ENCODE measurements around the gene NDC80.

Gene NDC80

GRCh38 chr18:2559249-2559648, 12.1 kb upstream of the NDC80 start:
- no peak for DNase-seq

DNA sequence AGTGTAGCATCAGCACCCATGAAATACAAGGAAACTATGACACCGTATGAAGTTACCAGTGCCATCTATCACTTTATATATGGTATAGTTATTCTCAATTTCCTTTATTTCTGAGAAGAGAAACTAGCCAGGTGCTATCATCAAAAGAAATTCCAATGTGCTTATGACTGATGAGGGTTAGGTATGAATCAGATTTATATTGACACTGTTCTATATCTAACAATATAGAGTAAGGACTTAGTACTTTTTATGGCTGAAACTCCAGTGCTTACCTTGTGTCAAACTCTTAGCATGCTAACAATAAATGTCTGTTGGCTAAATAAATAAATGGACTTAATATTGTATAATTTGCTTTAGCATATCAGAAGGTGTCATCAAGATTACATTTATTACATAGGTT, 7.0 kb upstream of the NDC80 start:
- DNase-seq = no peak

DNA sequence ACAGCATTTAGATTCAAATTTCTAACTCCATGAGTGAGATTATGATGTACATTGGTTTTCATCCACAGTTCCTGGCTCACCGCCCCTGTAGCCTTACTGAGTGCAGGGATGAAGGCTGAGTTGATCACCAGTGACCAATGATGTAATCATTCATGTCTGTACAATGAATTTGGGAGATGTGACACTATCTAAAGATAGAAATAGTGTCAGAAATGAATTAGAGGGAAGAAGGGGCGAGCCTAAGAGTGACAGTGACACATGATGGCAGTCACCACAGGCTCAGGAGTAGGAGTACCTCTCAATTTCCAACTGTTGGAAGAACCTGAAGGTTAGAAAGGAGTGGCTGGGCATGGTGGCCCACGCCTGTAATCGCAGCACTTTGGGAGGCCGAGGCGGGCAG, 3.2 kb upstream of the NDC80 start:
- no peak for DNase-seq

DNA sequence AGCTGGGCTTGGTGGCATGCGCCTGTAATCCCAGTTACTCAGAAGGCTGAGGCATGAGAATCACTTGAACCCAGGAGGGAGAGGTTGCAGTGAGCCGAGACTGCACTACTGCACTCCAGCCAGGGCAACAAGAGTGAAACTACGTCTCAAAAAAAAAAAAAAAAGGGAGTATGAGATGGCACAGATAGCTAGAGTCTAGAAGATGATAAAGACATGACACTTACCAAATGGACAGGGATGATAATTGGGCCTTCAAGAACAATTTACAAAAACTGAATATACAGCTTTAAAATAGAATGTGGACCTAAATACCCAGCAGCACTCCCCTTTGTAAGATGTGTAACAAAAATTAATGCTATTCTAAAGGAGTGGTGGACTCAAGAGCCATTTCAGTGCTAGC, 2.8 kb upstream of the NDC80 start:
- DNase-seq = no peak

- DNase-seq = no peak
These were observed 1.8 kb upstream of the NDC80 start for GRCh38 chr18:2569338-2570207.

- peak; percentile 67 for DNase-seq
These were observed 571 bp upstream of the NDC80 start for GRCh38 chr18:2570772-2571199.

- DNase-seq = no peak
These were observed 813 bp downstream of the NDC80 start for GRCh38 chr18:2572171-2572569.

DNA sequence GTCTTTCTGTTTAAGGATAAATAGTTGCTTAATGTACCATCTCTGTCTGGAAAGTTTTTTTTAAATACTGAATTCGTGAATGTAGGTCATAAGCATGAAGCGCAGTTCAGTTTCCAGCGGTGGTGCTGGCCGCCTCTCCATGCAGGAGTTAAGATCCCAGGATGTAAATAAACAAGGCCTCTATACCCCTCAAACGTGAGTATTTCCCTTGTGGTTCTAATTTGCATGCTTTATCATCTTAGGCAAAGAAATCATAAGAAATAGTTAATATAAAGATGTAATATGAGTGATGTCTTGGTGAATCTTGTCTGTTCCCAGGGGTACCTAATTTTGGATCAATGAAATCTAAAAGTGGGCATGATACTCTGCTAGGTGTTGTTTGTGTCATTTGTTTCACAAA, 1.5 kb downstream of the NDC80 start:
- no peak for DNase-seq

- DNase-seq = no peak
These were observed 2.1 kb downstream of the NDC80 start for GRCh38 chr18:2573408-2573807.

- no peak for DNase-seq
These were observed 16.4 kb downstream of the NDC80 start for GRCh38 chr18:2587788-2588187.

DNA sequence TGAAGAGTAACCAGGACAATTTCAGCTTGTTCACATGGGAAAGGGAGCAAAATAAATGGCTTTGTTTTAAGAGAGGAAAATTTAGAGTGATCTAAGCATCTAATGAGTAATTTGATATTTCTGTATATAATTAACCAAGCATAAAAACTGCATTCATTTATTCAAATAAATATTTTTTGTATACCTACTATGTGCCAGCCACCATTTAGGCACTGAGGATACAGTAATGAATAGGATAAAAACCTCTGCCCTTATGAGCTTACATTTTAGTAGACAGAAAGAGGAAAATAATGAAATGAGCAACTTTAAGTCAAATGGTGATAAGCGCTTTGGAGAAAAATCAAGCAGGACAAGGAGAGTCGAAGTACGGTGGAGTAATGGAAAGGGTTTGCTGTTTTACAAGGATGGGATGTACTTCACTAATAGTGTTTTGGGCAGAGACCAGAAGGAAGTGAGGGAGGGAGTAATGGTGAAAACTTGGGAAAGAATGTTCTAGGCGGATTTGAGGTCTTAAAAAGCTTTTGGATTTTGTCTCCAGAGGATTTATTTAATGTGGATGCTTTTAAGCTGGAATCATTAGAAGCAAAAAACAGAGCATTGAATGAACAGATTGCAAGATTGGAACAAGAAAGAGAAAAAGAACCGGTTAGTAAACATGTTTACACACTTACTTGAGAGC, 17.4 kb downstream of the NDC80 start:
- DNase-seq = no peak

GRCh38 chr18:2589345-2590068, 18.1 kb downstream of the NDC80 start:
- DNase-seq = no peak

GRCh38 chr18:2590303-2590702, 18.9 kb downstream of the NDC80 start:
- no peak for DNase-seq

GRCh38 chr18:2597639-2598038, 26.3 kb downstream of the NDC80 start:
- no peak for DNase-seq

DNA sequence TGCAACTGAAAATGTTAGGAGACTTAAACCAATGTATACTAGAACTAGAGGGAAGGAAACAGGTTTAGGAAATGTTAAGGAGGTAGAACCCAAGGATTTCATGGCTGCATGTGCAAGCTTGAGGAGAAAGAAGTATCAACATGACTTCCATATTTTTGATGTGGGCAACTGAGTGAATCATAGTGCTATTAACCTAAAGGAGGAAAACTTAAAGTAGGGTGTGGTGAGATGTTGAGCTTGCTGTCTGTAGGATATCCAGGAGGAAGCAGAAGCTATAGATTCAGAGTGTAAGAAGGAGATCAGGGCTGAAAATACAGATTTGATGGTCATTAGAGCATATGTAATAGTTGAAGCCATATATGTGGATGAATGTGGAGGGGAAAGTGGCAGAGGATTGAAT, 31.5 kb downstream of the NDC80 start:
- no peak for DNase-seq

GRCh38 chr18:2606335-2606734, 35.0 kb downstream of the NDC80 start:
- no peak for DNase-seq

DNA sequence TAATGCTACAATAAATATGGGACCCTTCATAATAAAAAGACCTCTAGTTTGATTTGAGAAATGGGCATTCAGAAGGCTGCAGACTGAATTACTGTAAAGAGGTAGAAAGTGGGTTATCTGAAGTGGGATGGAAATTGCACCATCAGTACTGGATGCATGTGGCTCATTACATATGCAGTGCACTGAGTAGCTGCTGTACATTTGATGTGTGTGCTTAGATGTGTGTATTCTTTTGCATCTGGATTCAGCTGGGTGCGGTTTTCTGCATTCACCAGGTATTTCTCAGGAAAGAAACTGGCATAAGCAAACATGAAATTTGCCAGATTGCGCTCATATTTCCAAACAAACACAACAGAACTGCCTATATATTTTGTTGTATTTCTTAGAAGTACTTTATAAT, 38.2 kb downstream of the NDC80 start:
- no peak for DNase-seq

DNA sequence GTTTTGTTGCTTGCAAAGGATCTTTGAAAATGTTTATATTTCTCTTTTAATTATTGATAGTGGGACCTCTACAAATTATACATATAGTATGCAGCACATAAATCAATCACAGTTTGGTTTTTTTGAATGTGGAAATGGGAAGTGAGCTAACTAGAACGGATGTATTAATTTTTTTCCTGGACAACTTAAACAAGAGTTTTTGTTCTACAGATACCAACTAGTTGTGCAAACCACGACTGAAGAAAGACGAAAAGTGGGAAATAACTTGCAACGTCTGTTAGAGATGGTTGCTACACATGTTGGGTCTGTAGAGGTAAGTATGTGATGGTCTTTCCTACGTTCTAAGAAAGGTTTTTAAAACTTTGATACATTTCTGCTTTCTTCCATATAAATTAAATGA, 39.2 kb downstream of the NDC80 start:
- no peak for DNase-seq

GRCh38 chr18:2612996-2613395, 41.6 kb downstream of the NDC80 start:
- DNase-seq = no peak

GRCh38 chr18:2617401-2617998, 46.1 kb downstream of the NDC80 start:
- DNase-seq = no peak

GRCh38 chr18:2618009-2618408, 46.7 kb downstream of the NDC80 start:
- DNase-seq = no peak

GRCh38 chr18:2625217-2625616, 53.9 kb downstream of the NDC80 start:
- DNase-seq = no peak

DNA sequence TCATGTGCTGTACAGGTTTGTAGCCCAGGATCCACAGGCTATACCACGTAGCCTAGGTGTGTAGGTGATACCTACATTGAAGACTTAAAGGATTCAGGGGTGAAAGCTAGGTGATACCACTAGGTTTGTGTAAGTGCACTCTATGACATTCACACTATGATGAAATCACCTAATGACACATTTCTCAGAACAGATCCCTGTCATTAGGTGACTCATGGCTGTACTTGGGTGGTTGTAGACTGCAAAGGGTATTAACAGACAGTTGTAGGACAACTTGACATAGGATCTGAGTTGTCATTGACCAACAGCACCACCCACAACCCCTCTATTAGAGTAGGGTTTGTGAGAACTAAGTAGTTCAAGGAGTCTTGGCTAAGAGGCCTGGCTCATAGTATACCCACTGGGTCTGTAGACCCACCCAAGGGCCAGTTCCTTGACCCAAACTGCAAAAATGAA, 56.5 kb downstream of the NDC80 start:
- no peak for DNase-seq

Data from NCI-H1436 (cell line).